KBM-7 (cell line): ENCODE results near the gene RPL22.

ENCODE experiments used
- DNase-seq: peaks from one replicate; pipeline ENCODE4 v3.0.0-alpha.2; 2015
- in situ Hi-C: fragments of 300-500 bp; cut with MboI; formaldehyde crosslinking; loops from 2 replicates; pipeline ENCODE4 v1.14.3; 2020; ENCODE audit warnings: low sequenced_read_pairs, low pct_unique_long_range_greater_than_20kb, mixed read lengths

Gene RPL22

DNA sequence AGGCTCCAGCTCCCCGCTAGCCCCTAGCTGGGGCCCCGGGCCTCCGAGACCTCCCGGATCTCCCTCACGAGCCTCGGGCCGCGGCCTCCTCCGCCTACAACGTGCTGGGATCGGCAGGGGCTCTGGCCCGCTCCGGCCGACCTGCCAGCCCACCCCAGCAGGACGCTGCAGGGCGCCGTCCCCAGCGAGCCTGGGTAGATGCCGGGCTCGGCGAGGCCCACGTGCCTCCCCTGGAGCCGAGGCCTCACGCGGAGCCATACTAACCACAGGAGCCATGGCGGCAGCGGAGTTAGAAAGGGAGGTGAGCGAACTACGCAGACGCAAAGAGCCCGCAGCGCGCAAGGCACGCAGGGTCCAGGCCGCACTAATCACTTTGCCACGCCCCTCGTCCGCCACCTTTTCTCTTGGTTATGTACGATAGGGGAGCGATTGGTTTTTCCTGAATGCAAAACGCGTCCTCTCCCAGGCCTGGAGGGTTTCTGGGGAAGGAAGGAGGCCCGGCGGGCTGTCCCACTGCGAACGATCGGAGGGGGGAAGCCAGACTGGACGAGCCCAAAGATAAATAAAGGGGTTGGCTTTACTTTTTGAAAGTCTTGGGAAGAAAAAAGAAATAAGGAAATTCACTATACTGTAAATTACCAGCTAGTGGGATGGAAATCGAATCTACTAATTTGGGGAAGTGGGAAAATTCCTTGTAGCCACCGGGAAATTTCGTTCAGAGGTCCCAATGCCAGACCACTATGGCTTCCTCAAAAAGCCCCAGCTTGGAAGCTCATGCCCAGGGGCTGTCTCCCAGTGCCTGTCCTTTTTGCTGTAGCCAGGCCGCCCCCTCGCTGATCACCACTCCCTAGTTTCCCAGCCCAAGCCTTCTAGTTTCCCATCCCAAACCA, at the start of gene RPL22:
RPL22 (minus strand) TSS at position 298 of the 890 bp plus-strand sequence; CDS start at position 276, 22 bp downstream.
- in situ Hi-C loops = no loop called here
- DNase-seq = peak; percentile 99

DNA sequence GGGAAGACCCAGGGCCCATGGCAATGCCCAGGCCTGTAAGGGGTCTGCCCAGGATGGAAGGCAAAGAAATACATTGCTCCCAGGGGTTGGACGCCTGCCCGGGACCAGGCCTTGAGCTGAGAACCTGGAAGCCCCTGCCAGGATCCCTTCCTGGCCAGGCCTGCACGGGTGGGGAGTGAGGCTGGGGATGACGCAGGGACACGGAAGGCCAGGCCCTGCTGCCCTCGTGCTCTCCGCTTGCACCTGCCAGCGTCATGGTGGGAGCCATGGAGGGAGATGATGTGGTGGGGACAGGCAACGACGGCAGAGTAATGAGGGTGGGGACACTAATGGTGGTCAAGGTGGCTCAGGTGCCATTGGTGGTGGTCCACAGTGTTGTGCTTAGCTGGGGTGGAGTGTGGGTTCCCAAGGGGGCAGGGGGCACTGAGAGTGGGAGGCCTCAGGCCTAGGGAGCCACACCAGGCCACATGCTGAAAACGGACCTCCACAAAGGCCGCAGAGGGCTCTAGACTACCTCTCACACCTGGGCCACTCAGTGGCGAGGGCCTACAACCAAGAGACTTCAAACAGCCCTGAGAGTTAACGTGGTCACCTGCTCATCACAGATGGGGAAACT, 48.9 kb upstream of the RPL22 start:
- DNase-seq = no peak
- in situ Hi-C loops = loop anchor here (10.0 kb wide), 1 partner anchor 157 kb away; no protein-coding TSS in a partner anchor

DNA sequence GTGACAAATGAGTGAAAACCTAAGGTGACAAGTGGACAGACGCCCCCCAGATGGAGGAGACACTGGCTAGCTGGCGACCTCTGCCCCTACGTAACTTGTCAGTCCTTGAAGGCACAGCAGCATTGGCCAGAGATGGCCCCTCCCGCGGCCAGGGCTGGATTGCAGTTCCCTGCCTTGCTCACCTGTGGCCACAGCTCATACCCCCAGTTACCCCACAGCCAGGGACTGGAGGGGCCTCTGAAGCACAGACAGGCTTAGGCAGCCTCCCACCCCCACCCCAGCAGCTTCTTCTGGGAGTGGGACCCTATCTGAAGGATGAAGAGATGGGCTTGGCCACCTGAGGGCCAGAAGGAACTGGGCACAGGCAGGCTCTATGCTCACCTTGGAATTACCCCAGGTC, 48.3 kb upstream of the RPL22 start:
- in situ Hi-C loops = loop anchor here (10.0 kb wide), 1 partner anchor 157 kb away; no protein-coding TSS in a partner anchor
- DNase-seq = no peak

DNA sequence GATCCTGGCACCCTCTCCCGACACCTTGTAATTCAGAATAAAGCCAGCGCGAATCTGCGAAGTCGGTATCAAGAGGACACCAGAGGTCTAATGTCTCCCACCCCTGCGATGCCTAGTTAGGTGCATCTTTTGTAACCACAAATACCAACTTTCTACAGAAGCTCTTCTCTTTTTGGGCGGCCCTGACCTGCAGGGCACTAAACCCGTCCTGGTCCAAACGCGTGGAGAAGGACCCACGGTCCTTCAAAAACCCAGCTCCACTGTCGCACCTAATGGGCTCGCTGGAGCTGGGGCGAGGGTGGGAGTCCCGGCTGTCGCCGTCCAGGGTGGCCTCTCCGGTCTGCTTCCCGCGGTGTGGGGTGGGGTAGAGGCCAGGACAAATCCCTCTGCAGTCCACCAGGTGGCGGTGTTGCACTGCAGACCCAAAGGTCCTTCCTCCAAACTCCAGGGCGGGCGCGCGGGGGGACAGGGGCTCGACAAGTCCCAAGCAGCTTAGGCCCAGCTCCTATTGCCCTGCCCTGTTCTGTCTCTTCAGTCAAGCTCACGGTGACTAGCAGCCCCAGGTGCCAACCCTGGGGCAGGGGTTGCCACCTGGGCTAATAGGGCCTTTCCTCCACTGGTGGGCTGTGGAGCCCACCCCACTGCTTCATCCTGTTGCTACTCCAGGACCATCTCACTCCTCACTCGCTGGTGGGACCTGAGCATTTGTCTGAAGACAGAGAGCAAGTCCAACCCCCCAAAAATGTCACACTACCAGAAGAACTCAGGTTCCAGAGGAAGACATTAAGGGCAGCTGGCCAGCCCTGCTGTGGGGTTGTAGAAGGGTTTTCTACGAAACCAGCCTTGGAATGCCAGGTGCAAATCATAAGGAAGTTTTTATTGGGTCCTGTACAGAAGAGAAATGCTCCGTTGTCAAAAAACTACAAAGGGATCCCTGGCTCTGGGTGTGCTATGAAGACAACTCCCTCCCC, 47.4 kb upstream of the RPL22 start:
- in situ Hi-C loops = loop anchor here (10.0 kb wide), 1 partner anchor 158 kb away; no protein-coding TSS in a partner anchor
- peak; percentile 80 for DNase-seq

DNA sequence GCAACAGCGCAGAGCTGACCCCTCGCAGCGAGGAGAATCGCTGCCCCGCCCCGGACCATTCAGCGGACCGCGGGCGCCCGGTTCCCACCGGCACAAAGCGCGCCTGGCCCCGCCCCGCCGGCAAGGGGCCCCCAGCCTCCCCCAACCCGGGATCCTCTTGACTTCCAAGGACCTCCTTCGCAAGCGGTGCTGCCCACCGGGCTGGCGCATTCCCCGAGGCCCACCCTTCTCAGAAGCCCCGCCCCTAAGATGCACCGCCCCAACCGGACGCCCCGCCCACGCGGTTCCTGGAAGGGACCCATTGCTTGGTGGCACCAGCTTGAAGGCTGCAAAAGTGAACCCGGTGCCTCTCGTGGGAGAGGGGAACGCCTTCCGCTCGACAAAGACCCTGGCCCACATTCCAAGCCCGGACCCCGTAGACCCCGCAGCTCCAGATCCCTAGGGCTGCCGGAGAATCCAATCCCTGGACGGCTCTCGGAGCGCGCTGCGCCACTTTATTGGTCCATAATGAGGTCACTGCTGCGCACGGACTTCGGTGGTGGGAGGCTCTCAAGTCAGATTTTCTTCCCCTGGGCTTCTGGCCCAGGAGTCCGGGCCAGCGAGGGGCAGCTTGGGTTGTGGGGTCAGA, 46.6 kb upstream of the RPL22 start:
- in situ Hi-C loops = loop anchor here (10.0 kb wide), 1 partner anchor 159 kb away; no protein-coding TSS in a partner anchor
- DNase-seq = no peak

DNA sequence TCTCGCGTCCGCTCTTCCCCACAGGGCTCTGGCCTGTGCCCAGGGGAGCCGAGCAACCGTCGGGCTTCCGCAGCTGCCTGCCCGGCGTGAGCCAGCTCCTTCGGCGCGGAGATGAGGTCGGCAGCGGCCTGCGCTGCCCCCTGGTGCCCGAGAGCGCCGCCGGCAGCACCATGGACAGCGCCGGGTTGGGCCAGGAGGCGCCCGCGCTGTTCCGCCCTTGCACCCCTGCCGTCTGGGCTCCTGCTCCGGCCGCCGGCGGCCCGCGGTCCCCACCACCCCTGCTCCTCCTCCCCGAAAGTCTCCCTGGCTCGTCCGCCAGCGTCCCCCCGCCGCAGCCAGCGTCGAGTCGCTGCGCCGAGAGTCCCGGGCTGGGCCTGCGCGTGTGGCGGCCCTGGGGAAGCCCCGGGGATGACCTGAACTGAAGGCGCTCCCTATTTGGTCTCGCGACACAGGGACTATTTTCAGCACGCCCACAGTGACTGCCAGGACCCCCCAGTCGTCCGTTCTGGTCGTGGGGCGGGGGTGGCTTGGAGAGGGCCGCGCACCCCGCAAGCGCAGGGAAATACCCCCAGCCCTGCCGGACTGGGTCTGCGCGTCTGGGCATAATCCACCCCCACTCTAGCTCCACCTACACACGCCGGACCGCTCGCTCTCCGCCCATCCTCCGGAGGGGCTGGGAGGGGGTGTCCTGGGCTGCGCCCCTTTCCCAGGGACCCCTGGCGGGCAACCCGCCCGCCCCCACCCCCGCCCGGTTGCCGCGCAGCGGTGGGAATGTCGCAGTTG, 45.9 kb upstream of the RPL22 start:
- in situ Hi-C loops = loop anchor here (10.0 kb wide), 1 partner anchor 160 kb away; no protein-coding TSS in a partner anchor
- peak; percentile 88 for DNase-seq

DNA sequence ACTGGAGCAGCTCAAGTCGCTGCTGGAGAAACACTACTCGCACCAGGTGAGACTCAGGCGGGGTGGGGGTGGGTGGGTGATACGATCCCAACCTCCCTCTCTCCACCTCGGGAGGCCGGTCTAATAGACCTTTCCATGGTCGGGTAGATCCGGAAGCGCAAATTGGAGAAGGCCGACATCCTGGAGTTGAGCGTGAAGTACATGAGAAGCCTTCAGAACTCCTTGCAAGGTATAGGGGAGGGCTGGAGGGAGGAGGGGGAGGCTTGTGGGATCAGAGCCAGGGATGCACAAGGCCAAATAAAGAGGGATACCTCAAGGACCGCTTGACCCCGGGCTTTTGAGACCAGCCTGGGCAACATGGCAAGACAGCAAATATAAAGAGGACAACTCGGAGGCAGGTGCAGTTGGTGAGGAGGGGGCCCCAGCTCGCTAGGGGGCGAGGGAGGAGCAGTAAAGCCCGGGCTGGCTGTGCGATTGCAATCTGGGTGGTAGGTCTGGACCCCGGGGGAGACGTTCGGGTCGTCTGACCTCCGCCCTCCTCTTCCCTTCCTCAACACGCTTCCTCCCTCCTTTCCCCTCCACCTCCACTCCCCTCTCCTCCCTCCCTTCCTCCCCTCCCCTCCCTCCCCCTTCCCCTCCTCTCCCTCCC, 45.1 kb upstream of the RPL22 start:
- in situ Hi-C loops = loop anchor here (10.0 kb wide), 1 partner anchor 160 kb away; no protein-coding TSS in a partner anchor
- no peak for DNase-seq

DNA sequence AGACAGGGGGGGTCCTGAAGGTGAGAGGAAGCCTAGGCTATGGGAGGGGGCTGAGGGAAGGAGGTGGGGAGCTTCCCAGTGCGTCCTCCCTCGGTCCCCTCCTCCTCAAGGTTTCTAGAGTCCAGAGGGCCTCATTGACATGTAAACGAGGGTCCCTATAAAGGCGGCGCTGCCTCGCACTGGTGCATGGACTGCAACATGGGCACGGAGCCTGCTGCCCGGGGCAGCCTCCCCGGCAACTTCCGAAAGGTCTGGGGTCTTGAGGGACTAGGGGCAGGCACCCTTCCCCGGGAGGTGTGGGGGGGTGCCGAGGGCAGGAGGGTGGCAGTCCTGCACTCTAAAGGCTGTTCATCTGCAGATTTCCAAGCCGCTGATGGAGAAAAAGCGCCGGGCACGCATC, 44.6 kb upstream of the RPL22 start, which contains the start of gene HES3:
HES3 (plus strand) TSS at position 187 of the 400 bp plus-strand sequence; CDS start at position 374, 187 bp downstream.
- in situ Hi-C loops = loop anchor here (10.0 kb wide), 1 partner anchor 161 kb away; no protein-coding TSS in a partner anchor
- no peak for DNase-seq

DNA sequence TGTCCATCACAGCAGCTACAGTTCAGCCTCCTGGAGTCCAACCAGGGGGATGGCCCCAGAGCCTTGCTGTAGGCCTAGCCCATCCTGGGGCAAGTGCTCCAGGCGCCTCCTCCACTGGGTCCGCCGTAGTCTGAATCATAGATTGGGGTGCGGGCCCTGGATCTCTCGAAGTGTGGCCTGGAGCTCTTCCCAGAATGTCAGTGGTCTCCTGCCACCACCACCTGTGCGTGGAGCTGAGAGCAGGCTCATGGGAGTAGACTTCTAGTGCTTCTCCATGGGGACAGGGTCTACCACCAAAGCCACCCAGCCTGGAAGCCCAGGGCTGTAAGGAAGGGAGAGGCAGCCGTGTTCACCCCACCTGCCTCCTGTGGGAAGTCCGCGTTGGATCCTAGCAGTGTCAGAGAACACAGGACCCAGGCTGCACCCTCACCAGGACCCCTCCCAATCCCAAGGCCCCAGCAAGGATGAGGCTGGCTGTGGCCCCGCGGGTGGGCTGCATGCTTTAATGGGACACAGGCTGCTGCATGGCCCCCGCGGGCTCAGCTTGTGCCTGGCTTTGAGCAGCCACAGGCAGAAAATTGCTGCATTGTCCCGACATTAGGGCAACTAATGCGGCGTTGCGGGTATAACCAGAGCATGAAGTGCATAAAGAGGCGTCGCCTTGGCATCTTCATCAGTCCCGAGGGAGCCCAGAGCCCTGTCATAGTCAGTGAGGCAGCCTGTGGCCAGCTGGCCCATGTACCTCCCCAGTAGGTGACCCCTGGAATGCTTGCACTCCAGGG, 43.8 kb upstream of the RPL22 start:
- DNase-seq = no peak
- in situ Hi-C loops = loop anchor here (10.0 kb wide), 1 partner anchor 162 kb away; no protein-coding TSS in a partner anchor

DNA sequence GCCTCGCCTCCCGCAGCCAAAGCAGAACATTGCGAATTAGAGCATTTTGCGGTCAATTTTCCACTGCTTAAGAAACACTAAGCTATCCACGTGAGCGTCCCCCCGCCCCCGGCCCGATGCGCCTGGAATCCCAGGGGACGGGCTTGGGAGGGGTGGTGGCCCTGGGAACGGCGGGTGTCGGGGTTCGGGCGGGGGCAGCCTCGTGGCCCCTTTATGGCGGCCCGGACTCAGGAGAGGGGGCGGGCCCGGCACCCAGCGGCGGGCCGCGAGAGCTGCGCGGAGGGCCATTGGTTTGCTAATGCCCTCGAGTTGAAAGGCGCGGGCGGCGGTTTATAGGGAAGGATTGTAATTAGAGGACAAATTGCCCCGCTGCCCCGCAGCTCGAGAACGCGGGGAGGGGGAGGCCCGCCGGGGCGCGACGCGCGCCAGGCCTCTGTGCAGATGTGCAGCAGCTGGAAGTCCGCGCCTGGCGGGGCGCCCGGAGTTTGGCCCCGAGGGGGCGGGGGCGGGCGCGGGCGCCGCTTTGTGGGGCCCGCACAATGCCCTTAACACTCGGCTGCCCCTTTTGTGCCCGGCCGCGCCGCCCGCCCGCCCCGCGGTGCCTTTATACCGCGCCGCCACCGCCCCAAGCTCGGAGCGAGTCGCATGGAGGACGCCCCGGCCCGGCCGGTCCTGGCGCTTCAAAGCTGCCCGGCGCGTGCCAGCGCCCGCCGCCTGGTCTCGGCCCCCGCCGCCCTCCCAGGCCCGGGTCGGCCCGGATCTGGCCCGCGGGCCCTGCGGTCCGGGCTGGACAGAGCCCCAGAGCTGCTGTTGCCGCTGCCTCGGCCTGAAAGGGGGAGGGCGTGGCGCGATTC, 42.7 kb upstream of the RPL22 start:
- DNase-seq = no peak
- in situ Hi-C loops = loop anchor here (10.0 kb wide), 1 partner anchor 163 kb away; no protein-coding TSS in a partner anchor

DNA sequence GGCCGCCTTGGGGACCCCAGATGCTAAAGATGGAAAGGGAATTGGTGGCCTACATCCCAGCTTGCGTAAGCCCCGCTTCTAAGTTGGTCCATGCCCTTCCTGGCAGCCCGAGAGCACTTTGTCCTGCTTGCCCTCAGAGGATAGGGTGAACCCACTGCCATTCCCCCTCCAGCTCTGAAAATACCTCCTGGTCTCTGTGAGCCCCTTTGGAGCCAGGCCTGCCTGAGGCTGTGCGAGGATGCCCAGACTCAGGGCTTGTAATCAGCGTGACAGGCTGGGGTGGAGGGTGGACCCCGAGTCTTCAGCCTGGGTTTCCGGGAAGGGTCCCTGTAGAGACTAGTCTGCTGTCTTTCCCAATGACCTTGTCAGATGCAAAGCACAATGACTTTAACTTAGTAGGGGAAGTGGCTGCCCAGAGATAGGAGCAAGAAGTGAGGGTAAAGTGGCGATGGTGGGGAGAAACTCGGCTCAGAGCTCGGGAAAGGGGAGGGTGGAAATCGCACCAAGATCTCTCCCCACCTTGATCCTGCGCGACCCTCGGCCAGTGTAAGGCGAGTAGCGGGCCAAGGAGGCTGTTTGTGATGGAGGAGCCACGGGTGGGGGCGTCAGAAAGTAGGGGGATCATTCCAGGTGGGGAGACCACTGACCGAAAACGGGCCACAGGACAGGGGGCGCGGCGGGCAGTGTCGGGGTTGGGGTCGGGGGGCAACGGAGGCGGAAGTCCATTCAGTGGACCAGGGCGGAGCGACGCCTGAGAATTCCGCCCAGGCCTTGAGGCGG, 41.9 kb upstream of the RPL22 start:
- in situ Hi-C loops = loop anchor here (10.0 kb wide), 1 partner anchor 164 kb away; no protein-coding TSS in a partner anchor
- no peak for DNase-seq

DNA sequence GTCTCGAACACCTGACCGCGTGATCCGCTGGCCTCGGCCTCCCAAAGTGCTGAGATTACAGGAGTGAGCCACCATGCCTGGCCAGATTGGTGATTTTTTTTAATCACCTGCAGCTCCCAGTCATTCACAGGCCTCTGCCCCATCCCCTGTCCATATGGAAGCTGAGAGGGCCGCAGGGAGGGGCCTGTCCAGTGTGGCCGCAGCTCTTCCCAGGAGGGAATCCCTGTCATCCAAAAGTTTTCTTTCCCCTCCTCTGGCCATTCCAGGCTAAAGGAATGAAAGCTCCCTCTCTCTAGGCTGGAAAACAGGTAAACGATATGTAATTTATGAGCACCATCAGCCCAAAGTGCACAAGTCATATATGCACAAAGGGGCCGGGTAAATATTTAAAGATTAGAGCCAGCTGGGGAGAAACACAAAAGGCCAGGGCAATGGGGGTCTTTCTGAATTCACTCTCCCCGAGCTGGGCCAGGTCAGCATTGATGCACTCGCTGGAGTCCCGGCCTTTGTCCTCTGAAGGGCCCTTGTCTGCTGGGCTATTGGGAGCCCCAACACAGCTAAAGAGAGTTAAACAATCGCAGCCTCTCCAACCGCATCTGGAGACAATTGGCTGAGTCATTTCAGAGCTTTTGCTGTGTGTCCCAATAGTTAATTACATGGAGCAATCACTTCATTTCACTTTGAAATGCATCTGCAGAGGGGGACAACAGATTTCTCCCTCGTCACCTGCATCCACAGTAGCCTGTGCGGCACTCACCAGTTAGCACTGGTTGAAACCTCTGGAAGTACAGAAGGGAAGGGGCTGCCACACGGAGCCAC, 40.8 kb upstream of the RPL22 start:
- no peak for DNase-seq
- in situ Hi-C loops = loop anchor here (10.0 kb wide), 1 partner anchor 165 kb away; no protein-coding TSS in a partner anchor

DNA sequence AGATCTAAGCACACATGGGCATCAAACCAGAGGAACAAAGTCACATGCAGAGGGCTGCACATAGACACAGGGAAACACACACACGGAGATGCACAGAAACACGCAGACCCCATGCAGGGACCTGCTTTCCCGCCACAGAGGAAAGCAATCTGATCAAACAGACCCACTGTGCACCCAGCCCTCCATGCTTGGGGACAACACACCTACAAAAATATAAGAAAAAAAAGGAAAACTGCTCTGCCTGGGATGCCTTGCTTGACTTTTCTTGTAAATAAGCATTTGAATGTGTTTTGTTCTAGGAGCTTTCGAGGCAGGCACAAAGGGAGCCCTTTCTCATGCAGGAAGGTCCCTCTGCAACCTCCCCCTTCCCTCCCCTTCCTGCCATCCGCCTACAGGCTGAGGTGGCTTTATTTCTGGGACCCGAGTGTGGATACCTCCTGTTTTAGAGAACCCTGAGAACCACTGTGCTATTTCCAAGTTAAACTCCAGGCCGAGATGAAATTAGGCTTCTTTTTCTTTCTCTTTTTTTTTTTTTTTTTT, 39.9 kb upstream of the RPL22 start:
- in situ Hi-C loops = no loop called here
- DNase-seq = no peak

DNA sequence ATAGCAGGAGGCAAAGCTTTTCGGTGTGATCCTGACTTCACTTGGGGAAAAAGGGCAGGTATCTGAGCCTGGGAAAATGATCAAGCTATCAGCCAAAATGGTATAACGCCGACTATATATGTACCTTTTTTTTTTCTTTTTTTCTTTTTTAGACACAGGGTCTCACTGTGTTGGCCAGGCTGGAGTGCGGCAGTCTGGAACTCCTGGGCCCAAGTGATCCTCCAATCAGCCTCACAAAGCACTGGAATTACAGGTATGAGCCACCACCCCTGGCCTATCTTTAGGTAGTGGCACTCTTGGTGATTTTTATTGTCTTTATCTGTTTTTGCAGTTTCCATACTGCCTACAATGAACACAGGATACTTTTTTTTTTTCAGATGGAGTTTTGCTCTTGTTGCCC, 37.7 kb upstream of the RPL22 start:
- no peak for DNase-seq
- in situ Hi-C loops = no loop called here
